HG03159 (cell line): Measurements from ENCODE around the gene POU2F2.
"Not testable (repeated sequence)": the region's sequence is repeated elsewhere in the genome, so short reads cannot be mapped to it uniquely, and the experiment has no call there.

ENCODE experiments used
- ATAC-seq: cut with Tn5 transposase; IDR thresholded peaks from one replicate; pipeline ENCODE4 v1.9.1; 2021; ENCODE audit warnings: mild to moderate bottlenecking, moderate library complexity; ENCODE audit not compliant: unreplicated experiment

Gene POU2F2

DNA sequence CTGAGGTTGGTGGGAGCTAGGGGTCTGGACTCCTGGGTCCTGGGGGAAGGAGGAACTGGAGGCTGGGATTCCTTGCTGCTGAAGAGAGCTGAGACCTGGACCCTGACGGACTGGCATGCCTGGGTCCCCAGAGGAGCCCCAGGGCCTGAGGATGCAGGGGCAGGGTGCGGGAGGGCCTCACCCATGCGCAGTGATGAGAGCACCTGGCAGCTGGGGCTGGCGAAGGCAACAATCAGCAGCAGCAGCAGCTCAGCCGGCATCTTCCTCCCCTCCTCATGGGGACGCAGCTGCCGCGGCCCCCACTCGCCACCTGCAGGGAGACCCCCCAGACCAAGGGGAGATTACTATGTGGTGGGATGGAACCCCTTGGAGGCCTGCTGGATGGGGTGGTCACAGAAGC lies 66.7 kb downstream of the POU2F2 start:
- no peak for ATAC-seq

DNA sequence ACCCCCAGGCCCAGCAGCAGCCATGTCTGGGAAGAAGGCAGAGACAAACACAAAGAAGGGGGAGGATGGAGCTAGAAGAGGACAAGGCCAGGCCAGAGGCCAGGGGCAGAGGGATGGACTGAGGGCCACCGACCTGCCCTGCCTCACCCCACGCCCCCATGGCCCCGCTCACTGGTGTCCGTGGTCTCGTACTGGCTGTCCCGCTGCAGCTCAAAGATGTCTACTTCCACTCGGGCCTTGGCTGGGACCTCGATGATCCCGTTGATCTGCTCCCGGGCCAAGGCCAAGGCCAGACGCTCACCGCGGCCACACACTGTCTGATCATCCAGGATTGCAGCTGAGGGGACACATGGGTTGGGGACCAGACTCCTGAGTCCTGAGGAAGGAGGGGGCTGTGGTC lies 67.2 kb downstream of the POU2F2 start:
- ATAC-seq: no peak

DNA sequence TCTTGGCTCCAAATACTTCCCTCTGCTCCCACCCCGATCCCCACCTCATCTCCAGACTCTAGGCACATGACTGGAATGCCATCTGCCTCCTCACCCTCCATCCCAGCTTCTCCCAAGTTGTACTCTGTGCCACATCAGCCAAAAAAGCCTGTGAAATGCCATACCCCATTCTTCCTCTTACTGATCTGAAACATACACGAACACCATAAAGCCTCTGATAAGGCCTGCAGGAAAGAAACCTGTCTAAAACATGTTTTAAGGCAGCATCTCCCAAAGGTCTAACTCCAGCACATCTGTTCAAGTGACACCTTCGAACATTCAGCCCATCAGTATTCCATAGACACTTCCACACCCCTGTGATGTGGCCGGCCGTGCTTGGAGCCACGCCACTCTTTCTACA lies 67.8 kb downstream of the POU2F2 start:
- ATAC-seq: no peak

DNA sequence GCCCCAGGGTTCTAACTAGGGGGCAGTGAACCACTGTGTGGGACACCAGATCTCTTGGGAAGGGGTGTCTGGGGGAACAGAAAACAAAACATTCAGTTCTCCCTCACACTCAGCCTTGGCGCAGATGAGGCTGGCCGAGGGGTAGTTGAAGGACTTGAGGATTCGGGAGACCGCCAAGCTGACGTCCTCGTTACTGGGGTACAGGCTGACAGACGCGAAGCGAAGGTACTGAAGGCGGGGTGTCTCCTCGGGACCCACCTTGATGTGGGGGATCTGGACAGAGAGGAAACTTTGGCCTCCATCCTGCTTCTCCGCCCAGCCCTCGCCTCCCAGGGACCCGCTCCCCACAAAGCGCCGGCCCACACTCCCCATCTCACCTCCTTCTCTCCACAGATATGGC lies 69.9 kb downstream of the POU2F2 start:
- no peak for ATAC-seq

DNA sequence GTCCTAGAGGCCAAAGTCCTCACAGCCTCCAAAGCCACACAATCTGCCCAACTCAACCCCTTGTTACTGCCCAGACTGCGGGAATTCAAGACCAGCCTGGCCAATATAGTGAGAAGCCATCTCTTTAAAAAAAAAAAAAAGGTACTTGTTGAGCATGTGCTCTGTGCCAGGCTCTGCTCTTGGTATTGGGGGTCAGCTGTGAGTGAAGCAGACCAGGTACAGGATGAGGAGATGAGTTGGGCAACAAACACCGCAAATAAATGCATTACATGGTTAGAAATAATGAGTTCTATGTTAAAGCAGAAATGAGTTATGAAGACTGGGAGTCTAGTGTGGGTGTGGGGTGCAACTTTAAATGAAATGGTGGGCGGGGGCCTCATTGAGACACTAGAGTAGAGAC lies 72.1 kb downstream of the POU2F2 start:
- no peak for ATAC-seq

DNA sequence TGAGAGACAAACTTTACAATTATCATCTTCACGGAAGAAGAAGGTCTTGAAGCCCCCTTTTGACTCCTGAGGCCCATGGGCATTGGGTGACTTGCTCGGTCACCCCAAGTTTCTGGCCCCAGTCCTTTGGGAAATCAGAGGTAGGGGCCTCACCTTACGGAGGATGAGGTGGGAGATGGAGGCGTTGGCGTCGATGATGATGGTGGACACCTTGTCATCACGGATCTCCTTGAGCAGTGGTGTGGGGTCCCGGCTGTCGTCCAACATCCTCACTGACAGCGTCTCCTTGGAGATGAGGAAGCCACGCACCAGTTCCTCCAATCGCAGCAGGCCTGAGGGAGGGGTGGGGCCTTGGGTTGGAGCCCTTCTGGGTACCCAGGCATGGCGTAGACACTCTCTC lies 73.0 kb downstream of the POU2F2 start:
- ATAC-seq: no peak

DNA sequence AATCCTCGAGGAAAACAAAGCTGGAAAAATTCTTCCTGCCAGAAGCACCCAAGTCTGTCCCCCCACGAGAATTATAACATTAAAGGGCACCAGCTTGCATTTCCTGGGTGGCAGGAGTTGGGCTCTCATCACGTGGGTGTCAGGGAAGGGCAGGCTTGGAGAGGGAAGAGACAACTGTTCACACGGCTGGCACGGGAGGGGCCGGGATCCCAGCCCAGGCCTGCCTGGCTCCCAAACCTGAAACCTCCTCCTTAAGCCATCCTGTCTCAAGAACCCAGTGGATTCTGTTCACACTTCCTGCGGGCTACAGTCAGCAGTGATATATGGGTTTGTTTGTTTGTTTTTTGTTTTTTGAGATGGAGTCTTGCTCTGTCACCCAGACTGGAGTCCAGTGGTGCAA lies 74.4 kb downstream of the POU2F2 start:
- no peak for ATAC-seq

DNA sequence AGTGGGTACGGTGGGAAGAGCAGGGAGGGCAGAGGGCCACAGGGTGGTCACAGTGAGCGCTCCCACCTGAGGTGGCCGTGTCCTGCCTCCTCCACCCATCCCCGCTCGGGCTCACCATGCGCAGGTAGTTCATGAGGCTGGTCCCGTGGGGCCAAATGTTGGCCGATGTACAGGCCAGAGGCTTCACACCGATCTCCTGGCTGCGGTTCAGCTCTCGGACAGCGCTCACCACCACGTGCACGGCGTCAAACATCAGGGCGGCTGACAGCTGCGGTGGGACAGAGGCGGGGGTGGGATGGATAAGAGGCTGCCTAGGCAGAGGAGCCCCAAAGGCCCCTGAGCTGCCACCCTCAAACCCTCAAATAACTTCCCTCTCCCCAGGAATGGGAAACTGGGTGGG lies 78.0 kb downstream of the POU2F2 start:
- no peak for ATAC-seq

DNA sequence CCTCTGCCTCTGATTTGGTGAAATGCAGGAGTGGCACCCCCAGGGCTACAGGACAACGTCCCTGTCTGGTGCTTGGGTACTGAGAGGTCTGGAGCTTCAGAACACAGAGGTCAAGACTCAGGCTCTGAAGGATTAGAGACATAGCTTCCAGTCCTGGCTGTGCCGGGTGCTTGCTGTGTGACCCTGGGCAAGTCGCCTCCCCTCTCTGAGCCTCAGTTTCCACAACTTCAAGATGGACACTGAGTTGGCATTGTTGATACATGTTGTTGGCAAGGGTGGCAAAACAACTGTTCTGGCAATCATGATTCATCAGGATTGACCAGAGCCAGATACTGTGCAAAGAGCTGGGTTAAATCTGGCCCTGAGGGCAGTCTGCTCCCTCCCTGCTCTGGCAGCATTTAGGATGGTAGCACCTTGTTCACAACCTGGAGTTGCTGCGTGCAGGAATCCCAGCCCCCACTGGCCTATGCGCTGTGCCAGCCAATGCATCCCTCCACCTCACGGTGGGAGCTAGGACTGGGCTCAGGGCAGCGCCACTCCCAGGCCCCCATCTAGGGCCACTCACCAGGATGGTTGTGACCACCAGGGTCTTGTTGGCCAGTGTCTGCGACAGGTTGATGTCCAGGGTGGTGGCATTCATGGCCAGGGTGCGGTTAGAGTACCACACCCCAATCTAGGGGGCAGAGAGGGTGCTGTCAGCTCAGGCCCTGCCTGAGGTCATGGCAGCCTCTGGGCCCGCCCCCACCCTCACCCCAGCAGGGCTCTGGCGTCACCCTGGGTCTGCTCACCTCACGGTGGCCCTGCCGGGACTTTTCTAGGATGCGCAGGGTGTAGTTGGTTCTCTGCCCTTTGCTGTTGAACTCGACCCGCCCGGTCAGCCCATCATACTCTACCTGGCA lies 79.0 kb downstream of the POU2F2 start:
- no peak for ATAC-seq

DNA sequence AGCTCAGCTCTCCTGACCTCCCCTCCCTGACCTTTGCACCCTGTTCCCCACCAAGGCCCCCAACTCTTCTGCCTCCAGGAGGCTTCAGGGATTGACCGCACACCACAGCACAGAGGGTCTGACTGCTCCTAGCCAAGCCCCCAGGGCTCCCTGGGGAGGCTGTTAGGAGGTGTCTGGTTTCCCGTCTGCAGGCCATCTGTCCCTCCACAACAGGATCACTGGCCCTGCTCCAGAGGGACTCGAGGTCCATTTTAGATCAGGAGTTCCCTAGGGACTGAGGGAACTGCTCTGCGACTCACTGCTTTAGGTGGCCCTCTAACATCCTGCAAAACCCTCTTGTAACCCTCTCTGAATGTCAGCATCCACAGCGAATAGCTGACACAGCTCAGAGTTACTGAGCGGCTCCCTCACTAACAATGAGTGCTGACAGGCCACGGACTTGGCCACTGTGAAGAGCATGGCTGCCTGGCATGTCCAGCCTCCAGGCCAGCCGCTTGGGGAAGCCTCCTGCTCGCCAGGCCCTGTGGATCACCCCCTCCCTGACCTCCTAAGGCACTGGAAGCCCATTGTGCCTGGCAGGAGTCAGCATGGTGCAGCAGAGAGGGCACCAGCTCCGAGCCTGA lies 79.9 kb downstream of the POU2F2 start:
- no peak for ATAC-seq

DNA sequence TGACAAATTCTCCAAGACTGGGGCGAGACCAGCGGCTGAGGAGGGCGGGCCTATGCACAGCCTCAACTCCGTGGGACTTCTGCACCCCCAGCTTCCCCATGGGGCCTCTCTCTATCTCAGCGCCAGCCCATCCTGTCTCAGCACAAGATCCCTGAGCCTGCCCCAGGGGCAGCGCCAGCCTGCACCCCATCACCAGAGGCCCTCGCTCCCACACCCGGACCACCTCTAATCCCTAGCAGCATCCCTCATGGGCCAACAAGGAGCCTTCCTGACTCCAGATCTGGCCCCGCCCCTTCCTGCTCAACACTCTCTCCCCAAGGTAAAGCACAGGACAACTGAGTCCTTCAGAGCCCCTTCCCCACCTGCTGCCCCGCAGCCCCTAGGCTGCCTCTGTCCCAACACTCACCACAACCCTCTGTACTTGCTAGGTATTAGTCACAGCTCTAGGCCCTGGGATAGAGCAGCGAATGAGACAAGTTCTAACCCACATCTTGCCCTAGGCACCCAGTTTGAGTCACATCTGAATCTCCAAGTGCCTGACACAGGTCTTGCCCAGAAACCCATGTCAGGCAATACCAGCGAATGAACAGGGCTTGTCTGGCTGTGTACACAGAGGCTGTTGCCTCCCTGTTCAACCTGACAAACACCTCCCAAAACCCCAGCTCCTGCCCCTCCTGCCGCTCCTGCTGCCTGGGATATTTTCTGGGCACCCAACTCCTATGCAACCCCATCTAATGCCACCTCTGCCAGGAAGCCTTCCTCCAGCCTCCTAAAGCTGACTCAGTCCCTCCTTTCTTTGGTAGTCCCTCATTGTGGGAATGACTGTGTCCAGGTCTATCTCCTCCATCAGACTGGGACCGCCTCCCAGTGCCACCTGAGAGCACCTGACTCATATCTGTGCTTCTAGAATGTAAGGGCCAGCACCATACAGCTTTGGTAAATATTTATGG lies 80.8 kb downstream of the POU2F2 start:
- no peak for ATAC-seq

DNA sequence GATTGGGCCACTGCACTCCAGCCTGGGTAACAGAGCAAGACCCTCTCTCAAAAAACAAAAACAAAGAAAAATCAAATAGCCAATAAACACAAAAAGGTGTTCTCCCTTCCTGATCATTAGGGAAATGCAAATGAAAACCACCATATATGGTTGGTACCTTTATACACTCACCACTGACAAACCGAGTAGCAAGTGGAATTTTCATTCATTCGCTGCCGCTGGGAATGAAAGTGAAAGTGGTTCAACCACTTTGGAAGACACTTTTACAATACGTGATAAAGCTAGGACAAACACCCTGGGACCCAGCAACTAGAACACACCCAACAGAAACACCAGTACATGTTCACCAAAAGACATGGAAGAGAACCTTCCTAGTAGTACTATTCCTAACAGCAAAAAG lies 83.3 kb downstream of the POU2F2 start:
- no peak for ATAC-seq

DNA sequence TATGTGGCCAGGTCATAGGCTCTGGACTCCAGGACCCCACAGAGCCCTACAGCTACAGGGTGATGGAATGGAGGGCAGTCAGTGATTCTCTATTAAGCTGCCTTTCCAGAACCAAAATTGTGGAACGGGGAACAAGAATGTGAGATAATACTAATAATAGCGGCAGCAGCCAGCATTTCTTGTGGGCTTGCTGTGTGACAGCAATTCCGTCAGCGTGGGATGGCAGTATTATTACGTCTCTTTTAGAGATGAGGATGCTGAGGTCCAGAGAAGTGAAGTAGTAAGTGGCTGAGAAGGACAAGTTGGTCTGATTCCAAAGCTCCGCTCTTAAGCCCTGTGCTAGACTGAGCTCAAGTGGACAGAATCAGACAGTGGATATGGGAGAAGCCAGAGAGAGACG lies 86.7 kb downstream of the POU2F2 start:
- no peak for ATAC-seq

DNA sequence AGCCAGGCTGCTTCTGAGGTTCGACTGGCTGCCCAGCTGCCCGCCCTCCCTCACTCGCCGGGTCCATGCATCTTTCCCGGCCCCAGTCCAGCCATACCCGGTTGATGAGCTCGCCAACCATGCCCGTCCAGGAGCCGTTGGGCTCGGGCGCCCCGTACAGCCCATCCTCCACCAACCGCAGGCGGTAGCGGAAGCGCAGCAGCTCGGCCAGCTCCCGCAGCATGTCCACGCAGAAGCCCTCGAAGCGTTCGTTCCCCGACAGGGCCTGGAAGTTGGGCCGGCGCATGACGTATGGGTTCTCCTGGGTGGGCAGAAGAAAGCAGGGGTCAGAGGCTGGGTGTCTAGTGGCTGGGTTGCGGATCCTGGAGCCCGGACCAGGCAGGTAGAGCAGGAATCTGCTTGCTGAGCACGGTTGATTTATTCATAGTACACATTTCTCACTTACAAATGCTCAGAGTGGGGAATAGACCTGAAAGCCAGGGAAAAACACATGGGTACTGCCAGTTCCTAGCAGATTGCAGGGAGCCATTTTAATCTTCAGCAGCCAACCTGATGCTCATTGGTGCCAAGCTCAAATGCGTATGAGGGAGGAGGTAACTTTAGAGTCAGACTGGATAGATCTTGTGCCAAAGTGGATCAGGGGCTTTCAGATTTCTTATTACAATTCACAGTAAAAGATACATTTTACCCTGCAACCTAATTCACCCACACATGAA lies 89.6 kb downstream of the POU2F2 start:
- ATAC-seq: no peak

DNA sequence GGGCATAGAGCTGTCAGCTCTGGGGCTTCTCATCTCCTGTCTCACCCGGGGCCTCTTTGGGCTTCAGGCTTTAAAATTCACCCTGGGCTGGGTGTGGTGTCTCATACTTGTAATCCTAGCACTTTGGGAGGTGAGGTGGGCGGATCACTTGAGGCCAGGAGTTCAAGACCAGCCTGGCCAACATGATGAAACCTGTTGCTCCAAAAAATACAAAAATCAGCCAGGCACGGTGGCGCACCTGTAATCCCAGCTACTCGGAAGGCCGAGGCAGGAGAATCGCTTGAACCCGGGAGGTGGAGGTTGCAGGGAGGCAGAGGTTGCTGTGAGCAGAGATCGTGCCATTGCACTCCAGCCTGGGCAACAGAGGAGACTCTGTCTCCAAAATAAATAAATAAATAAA lies 91.8 kb downstream of the POU2F2 start:
- ATAC-seq: not testable (repeated sequence)

DNA sequence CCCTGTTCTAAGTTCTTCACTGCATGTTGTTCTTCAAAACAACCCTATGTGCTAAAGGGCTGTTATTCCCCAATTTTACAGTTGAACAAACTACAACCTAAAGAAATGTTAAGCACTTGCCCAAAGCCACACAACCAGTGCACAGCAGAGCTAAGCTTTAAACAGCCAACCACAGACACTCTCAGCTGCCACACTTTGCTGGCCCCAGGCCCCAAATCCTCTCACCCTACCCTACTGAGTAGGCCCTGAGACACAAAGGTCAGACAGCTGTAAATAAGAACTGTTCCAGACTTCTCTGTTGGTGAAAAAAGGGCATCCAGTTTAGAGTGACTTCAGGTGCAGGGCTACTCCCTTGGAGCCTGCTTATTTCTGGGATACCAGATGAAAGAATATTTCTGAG lies 92.2 kb downstream of the POU2F2 start:
- no peak for ATAC-seq

DNA sequence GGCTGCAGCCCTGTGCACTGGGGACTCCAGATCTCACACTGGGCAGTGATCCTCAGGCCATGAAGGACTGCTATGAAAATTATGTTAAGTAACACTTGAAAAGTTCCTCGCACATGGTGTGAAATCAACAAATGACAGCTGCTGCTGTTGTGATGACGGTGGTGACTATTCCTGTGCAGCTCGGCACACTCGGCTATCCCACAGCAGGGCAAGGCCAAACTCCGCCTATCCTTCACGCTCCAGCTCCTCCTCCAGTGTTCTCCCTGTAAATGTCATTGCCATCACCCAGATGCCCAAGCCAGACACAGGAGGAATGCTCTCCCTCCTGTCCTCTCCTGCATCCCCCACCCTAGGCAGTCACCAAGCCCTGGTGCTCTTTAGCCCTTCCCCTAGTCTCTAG lies 93.6 kb downstream of the POU2F2 start:
- ATAC-seq: no peak

DNA sequence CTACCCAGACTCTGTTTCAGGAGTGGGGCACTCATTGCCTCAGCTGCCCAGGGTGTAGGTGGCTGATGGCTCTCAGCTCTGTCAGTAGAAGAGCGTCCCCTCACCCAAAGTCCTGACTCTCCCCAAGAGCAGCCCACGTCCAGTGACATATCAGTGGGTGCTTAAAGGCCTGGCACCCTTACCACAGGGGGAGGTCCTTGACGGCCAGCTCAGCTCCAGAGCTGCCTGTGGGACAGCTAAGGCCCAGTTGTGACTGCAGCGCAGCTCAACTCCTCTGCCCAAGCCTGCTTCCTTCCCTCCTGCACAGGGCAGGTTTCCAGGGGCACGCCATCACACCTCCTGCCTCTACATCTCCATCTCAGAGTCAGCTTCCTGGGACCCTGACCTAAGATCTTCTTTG lies 94.6 kb downstream of the POU2F2 start:
- ATAC-seq: no peak
